ENCODE measurements around the gene BANK1. TPM values are rescaled to one million over a fixed set of nuclear protein-coding genes. Genes with fewer than 3 reads are reported as not detected.

BANK1 gene
- total and polyA plus RNA-seq, 2 of the 8 experiments (the other 6 are each of a cell fraction or from before 2014, with no cell fraction given), result 0.59 to 0.93 TPM

GRCh38 chr4:101933855-101934254 lies 143.3 kb downstream of the BANK1 start (continued):
- TF ChIP-seq TCF12 (IDR thresholded peaks at IDR 0.05; ENCODE audit: low read depth, low read length) (no peak), CBX5 (IDR thresholded peaks at IDR 0.05; ENCODE audit: low read depth, low read length) (no peak), MAFK (IDR thresholded peaks at IDR 0.05; ENCODE audit: low read depth, low read length) (no peak), POLR2AphosphoS5 (IDR thresholded peaks at IDR 0.05; ENCODE audit: low read depth, low read length) (no peak), HDAC6 (IDR thresholded peaks at IDR 0.05; ENCODE audit: low read depth, low read length) (no peak), CTBP2 (IDR thresholded peaks at IDR 0.05; ENCODE audit: borderline replicate concordance, insufficient read depth, insufficient read length, low read length) (no peak), JUND (IDR thresholded peaks at IDR 0.05; ENCODE audit: low read length) (no peak)
